Endothelial cell (in vitro differentiated cells): ENCODE results near the gene RIC3. TPM values are rescaled to one million over a fixed set of nuclear protein-coding genes. Genes with fewer than 3 reads are reported as not detected.

ENCODE experiments used
- DNase-seq: peaks from one replicate; pipeline ENCODE4 v3.0.0; 2021; ENCODE audit warnings: low spot score
- H3K27ac Mint-ChIP-seq: one replicate; pipeline ENCODE4 v1.8.0; 2021; ENCODE audit warnings: mixed read lengths, inconsistent platforms; ENCODE audit not compliant: unreplicated experiment
- H3K27me3 Mint-ChIP-seq: one replicate; pipeline ENCODE4 v1.8.0; 2021; ENCODE audit warnings: mild to moderate bottlenecking, moderate library complexity, mixed read lengths, inconsistent platforms; ENCODE audit not compliant: unreplicated experiment
- H3K36me3 Mint-ChIP-seq: one replicate; pipeline ENCODE4 v1.8.0; 2021; ENCODE audit warnings: mild to moderate bottlenecking, low read depth, mixed read lengths, inconsistent platforms; ENCODE audit not compliant: unreplicated experiment
- H3K4me1 Mint-ChIP-seq: one replicate; pipeline ENCODE4 v1.8.0; 2021; ENCODE audit warnings: mild to moderate bottlenecking, mixed read lengths, inconsistent platforms; ENCODE audit not compliant: unreplicated experiment
- H3K4me3 Mint-ChIP-seq: one replicate; pipeline ENCODE4 v1.8.0; 2021; ENCODE audit warnings: mild to moderate bottlenecking, mixed read lengths, inconsistent platforms; ENCODE audit not compliant: unreplicated experiment
- H3K9me3 Mint-ChIP-seq: one replicate; pipeline ENCODE4 v1.8.0; 2021; ENCODE audit warnings: mixed read lengths, inconsistent platforms; ENCODE audit not compliant: unreplicated experiment
- total RNA-seq: library from RNA; stranded (reverse); fragmentation: NEBNext Ultra II Directional; extraction: Animal tissue kit (Norgen Biotek cat#: 25700); gene quantifications from one replicate; pipeline ENCODE4 v1.2.1, GENCODE V29; 2021; ENCODE audit not compliant: unreplicated experiment
- TF ChIP-seq, protein P1 (sequence below): fragments of 200-600 bp; sonication (generic); IDR thresholded peaks from one replicate; pipeline ENCODE4 v1.5.0; 2021; ENCODE audit warnings: antibody characterized with exemption; ENCODE audit not compliant: unreplicated experiment

RIC3 gene
- total RNA-seq, 1 donor from 2014 or later = 5.6 TPM

DNA sequence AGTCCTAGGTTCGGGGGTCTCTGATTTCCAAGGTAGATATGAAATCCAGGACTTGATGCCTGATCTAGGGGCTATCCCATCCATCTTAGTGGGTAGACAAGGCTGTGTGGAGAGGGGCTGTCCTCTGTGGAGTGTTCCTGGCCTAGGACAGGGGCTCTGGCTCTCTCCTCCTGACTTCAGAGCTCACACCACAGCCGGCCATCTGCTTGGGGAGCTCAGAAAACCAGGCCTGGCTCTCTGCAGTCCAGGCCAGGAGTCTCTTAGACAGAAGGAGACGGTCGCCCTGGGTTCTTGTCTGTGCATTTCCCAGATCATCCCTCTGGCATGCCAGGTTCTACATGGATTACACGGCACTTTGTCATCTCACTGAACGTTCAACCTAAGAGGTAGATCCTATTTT, 69.9 kb downstream of the RIC3 start:
- peaks cover 10% of the 10 kb centered on the region for H3K36me3 Mint-ChIP-seq
- peaks cover 15% of the 10 kb centered on the region for H3K4me1 Mint-ChIP-seq
- peaks cover 3% of the 10 kb centered on the region for H3K27me3 Mint-ChIP-seq
- DNase-seq = no peak
- no peak overlapping the region for H3K27ac Mint-ChIP-seq
- TF ChIP-seq, protein P1, sequence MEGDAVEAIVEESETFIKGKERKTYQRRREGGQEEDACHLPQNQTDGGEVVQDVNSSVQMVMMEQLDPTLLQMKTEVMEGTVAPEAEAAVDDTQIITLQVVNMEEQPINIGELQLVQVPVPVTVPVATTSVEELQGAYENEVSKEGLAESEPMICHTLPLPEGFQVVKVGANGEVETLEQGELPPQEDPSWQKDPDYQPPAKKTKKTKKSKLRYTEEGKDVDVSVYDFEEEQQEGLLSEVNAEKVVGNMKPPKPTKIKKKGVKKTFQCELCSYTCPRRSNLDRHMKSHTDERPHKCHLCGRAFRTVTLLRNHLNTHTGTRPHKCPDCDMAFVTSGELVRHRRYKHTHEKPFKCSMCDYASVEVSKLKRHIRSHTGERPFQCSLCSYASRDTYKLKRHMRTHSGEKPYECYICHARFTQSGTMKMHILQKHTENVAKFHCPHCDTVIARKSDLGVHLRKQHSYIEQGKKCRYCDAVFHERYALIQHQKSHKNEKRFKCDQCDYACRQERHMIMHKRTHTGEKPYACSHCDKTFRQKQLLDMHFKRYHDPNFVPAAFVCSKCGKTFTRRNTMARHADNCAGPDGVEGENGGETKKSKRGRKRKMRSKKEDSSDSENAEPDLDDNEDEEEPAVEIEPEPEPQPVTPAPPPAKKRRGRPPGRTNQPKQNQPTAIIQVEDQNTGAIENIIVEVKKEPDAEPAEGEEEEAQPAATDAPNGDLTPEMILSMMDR = no peak
- no peak overlapping the region for H3K4me3 Mint-ChIP-seq
- H3K9me3 Mint-ChIP-seq = no peaks in the 10 kb centered on the region

DNA sequence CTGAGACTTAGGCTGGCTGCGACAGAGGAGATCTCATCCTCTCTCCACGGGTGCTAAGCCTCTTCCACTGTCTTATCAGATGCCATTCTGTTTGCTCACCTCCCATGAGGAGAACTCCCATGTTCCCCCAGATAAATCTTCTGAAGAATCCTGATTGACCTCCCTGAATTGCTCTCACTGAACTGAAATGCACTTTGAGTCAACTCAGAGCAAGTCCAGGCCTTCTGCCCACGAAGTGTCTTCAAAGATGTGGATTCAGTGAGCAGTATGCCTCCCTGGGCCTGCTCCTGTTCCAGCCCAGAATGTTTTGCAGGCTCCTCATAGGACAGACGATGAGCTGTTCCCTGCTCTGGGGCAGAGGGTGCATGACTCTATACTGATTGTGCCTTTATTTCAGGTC, 70.5 kb downstream of the RIC3 start:
- Mint-ChIP-seq H3K27me3 (peaks cover 5% of the 10 kb centered on the region), H3K9me3 (no peaks in the 10 kb centered on the region), H3K4me3 (no peak overlapping the region), H3K4me1 (peaks cover 15% of the 10 kb centered on the region), H3K27ac (no peak overlapping the region), H3K36me3 (peaks cover 10% of the 10 kb centered on the region)
- DNase-seq = no peak
- TF ChIP-seq, protein P1 = no peak

DNA sequence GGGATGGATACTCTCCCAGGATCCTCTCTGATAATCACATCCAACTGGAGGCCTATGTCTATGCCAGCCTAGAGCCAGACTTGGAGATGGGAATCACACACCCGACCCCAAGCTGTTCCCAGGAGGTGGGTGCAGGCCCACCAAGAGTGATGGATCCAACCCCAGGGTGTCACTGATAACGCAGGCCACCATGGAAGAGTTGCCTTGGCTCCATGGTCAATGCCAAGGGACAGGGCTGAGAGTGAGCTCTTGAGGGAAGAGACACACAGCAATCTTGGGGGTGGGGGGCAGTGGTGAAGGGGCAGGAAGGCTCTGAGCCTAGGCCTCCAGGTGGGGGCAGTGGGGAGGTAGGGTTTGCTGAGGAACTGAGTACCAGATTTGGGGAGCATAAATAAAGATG, 70.9 kb downstream of the RIC3 start:
- H3K27ac Mint-ChIP-seq = no peak overlapping the region
- H3K4me1 Mint-ChIP-seq = peaks cover 15% of the 10 kb centered on the region
- peaks cover 10% of the 10 kb centered on the region for H3K36me3 Mint-ChIP-seq
- no peaks in the 10 kb centered on the region for H3K9me3 Mint-ChIP-seq
- H3K4me3 Mint-ChIP-seq = no peak overlapping the region
- peaks cover 5% of the 10 kb centered on the region for H3K27me3 Mint-ChIP-seq
- no peak for DNase-seq
- TF ChIP-seq, protein P1 = no peak

DNA sequence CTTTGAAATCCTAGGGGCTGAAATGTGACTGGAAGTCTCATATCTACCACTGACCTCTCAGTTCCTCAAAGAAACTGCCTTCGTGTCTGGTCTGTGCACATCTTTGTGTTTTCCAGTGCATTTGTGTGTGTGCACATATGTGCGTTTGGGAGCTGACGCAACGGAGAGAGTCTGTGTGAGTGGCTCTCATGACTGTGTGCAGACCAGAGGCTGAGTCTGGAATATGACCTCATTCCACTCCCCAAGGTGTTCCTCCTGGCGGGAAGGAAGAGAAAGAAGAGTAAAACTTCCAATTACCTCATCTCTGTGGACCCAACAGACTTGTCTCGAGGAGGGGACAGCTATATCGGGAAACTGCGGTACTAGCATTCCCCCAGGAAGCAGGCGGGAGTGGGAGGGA, 71.4 kb downstream of the RIC3 start:
- H3K27me3 Mint-ChIP-seq = peaks cover 5% of the 10 kb centered on the region
- H3K9me3 Mint-ChIP-seq = no peaks in the 10 kb centered on the region
- DNase-seq = no peak
- TF ChIP-seq, protein P1 = no peak
- H3K4me3 Mint-ChIP-seq = peak overlapping the region; percentile 15
- peaks cover 15% of the 10 kb centered on the region for H3K4me1 Mint-ChIP-seq
- H3K27ac Mint-ChIP-seq = no peak overlapping the region
- peaks cover 10% of the 10 kb centered on the region for H3K36me3 Mint-ChIP-seq

DNA sequence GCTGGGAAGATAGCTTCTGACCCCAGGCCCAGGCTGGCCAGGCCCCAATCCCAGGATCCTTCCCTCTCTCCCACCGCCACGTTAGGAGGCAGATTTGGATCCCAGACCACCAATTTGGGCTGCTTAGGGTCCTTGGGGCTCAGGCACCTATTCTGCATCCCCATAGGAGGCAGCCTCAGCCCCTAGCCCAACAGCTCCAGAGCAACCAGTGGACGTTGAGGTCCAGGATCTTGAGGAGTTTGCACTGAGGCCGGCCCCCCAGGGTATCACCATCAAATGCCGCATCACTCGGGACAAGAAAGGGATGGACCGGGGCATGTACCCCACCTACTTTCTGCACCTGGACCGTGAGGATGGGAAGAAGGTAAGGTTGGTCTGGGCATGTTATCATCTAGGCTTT, 71.8 kb downstream of the RIC3 start:
- H3K9me3 Mint-ChIP-seq = no peaks in the 10 kb centered on the region
- DNase-seq = no peak
- no peak overlapping the region for H3K4me3 Mint-ChIP-seq
- H3K36me3 Mint-ChIP-seq = peaks cover 10% of the 10 kb centered on the region
- peaks cover 5% of the 10 kb centered on the region for H3K27me3 Mint-ChIP-seq
- no peak overlapping the region for H3K27ac Mint-ChIP-seq
- TF ChIP-seq, protein P1 = no peak
- peaks cover 15% of the 10 kb centered on the region for H3K4me1 Mint-ChIP-seq
